Measurements from ENCODE around the gene PDE4D.
"Not testable (repeated sequence)": the region's sequence is repeated elsewhere in the genome, so short reads cannot be mapped to it uniquely, and the experiment has no call there.

PDE4D gene

DNA sequence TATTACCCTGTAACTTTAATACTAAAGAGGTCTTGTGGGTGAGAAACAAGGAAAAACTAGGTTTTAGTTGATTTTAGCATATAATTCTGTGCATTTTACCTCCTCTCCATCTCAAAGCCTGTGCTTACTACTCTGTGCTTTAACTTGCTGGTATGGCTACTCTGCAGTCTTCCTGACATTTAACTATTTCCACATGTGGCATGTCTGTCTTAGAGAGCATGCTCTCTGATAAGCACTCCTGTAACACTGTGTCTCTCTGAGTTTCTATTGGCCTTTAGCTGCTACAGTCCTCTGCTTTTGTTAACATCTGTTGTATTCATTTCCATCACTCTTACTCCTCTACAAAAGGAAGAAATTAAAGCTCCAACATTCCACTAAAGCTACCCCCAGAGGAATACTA is 892.4 kb downstream of the PDE4D start:
- DNase-seq (ENCODE audit: low read depth): no peak
- H3K4me3 ChIP-seq (ENCODE audit: low read length): no peak overlapping the region
- TF ChIP-seq, protein P1, sequence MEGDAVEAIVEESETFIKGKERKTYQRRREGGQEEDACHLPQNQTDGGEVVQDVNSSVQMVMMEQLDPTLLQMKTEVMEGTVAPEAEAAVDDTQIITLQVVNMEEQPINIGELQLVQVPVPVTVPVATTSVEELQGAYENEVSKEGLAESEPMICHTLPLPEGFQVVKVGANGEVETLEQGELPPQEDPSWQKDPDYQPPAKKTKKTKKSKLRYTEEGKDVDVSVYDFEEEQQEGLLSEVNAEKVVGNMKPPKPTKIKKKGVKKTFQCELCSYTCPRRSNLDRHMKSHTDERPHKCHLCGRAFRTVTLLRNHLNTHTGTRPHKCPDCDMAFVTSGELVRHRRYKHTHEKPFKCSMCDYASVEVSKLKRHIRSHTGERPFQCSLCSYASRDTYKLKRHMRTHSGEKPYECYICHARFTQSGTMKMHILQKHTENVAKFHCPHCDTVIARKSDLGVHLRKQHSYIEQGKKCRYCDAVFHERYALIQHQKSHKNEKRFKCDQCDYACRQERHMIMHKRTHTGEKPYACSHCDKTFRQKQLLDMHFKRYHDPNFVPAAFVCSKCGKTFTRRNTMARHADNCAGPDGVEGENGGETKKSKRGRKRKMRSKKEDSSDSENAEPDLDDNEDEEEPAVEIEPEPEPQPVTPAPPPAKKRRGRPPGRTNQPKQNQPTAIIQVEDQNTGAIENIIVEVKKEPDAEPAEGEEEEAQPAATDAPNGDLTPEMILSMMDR (IDR thresholded peaks at IDR 0.05; ENCODE audit: insufficient read depth, low read depth, low read length, missing control alignments): no peak

DNA sequence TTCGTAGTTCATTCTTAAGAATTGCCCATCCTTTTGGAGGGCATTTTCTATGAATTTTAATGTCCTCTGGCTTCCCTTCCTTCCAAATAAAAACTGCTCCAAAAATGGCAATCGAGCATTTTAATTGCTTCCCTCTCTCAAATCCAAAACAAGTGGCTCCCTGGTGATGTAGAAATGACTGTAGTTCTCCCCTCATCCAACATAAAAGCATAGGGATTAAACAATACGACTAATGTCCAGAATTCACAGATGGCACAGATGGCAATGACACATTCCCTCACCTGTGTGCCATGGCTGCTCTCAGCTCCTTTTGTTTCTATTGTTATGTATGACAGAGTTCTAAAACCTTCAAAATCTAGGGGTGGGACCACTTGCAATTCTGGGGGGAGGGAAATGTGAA is 893.3 kb downstream of the PDE4D start:
- no peak overlapping the region for H3K4me3 ChIP-seq (ENCODE audit: low read length)
- no peak for DNase-seq (ENCODE audit: low read depth)
- TF ChIP-seq, protein P1 (IDR thresholded peaks at IDR 0.05; ENCODE audit: insufficient read depth, low read depth, low read length, missing control alignments): no peak

DNA sequence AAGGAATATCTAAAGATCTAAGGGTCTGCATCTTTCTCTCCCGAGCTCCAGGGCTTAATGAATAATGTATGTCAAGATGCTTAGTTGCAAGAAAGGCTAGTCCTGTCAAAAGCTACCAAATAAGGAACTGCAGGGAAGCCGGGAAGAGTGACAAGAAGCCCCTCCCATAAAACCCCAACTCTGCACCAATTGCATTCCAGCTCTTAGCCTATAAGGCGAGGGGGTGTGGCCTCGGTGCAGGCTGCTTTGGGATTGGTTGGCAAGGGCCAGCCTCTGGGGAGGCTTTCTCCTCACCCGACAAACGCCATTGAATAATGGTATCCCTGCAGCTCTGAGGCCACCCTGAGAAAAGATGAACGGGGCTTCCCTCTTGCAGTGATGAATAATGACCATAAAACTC is 893.7 kb downstream of the PDE4D start:
- TF ChIP-seq, protein P1 (IDR thresholded peaks at IDR 0.05; ENCODE audit: insufficient read depth, low read depth, low read length, missing control alignments): no peak
- DNase-seq (ENCODE audit: low read depth): no peak
- no peak overlapping the region for H3K4me3 ChIP-seq (ENCODE audit: low read length)

DNA sequence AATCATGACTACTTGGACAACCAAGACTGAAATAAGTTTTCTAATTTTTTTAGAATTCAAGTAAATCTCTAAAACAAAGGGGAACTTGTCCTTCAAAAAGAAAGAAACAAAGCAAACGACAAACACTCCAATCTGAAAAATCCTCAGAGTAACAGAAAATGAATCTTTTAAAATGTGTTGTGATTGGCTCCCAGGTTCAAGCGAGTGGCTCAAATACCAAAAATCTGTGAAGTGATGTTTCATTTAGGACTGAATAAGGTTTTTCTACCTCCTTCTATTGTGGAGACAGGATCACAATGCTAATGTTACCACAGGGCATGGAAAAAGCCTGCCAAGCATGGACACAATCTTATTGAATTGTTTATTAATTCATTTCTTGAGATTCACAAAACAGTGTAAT is 895.0 kb downstream of the PDE4D start:
- no peak for DNase-seq (ENCODE audit: low read depth)

DNA sequence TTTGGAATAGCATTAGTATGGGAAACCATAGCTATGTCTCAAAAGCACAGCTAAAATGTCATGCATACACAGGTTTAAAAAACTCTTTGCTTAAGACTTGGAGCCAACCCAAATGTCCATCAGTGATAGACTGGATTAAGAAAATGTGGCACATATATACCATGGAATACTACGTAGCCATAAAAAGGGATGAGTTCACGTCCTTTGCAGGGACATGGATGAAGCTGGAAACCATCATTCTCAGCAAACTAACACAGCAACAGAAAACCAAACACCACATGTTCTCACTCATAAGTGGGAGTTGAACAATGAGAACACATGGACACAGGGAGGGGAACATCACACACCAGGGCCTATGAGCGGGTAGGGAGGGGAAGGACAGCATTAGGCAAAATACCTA is 897.7 kb downstream of the PDE4D start:
- H3K4me3 ChIP-seq (ENCODE audit: low read length); DNase-seq (ENCODE audit: low read depth): not testable (repeated sequence)

More for the DNA sequence above, 895.0 kb downstream of the PDE4D start:
- no peak overlapping the region for H3K4me3 ChIP-seq (ENCODE audit: low read length)
- TF ChIP-seq, protein P1 (IDR thresholded peaks at IDR 0.05; ENCODE audit: insufficient read depth, low read depth, low read length, missing control alignments): no peak

DNA sequence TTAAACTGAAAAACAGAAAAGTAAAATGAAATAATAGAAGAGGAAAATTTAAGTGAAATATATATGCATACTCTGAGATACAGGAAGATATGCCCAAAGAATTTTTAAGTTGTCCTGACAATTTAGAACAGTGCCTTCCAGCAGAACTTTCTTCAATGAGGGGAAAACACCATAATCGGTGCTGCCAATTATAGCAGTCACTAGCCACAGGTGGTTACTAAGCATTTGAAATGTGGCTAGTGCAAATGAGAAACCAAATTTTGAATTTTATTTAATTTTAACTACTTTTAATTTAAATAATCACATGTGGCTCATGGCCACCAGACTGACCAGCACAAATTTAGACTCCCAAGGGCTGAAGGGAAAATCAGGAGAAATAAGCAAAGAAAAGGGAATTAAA is 900.1 kb downstream of the PDE4D start:
- TF ChIP-seq, protein P1 (IDR thresholded peaks at IDR 0.05; ENCODE audit: insufficient read depth, low read depth, low read length, missing control alignments): no peak
- no peak for DNase-seq (ENCODE audit: low read depth)
- no peak overlapping the region for H3K4me3 ChIP-seq (ENCODE audit: low read length)

DNA sequence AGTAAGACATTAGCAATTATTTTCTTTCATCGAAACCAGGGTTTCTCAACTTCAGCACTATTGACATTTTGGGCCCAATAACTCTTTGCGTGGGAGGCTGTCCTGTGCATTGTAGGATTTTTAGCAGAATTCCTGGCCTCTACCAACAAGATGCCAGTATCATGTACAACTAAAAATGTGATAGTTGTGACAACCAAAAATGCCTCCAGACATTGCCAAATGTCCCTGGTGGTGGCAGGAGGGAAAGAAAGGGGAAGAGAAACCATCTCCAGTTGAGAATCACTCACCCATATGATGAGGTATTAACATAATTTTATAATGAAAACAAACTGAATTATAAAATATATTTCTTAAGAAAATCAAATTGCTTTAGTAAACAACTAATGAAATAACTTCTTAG is 904.6 kb downstream of the PDE4D start:
- no peak overlapping the region for H3K4me3 ChIP-seq (ENCODE audit: low read length)
- DNase-seq (ENCODE audit: low read depth): no peak
- TF ChIP-seq, protein P1 (IDR thresholded peaks at IDR 0.05; ENCODE audit: insufficient read depth, low read depth, low read length, missing control alignments): no peak

DNA sequence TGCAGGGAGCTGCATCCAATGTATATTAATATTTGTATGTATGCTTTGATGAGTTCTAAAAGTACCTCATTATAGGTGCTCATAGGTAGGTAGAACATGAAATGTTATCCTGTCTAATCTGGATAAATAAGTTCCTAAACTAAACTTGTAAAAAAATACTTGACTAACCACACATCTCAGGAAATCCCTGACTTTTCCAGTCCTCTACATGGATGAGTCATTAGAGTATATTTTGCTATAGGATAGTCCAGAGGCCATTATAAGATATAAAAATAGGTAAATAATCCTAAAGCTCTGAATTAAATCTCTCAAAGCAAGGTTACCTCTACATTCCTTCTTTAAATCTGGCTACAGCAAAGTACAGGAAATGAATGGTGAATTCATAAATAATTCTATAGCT is 906.3 kb downstream of the PDE4D start:
- TF ChIP-seq, protein P1 (IDR thresholded peaks at IDR 0.05; ENCODE audit: insufficient read depth, low read depth, low read length, missing control alignments): no peak
- no peak overlapping the region for H3K4me3 ChIP-seq (ENCODE audit: low read length)
- DNase-seq (ENCODE audit: low read depth): peak; percentile 16

All from epithelial cell of esophagus (primary cell).